Parathyroid adenoma (tissue), 2 donors: ENCODE data around the gene FAM162A.
A peak's percentile ranks its signal among the peaks of the same experiment; 100 is the strongest.

Source experiments
- H2AFZ ChIP-seq: fragments of 300-600 bp; sonication (generic); one replicate; pipeline ENCODE4 v1.7.0; 2017; ENCODE audit warnings: antibody characterized with exemption, mild to moderate bottlenecking
- H3K27ac ChIP-seq: fragments of 300-600 bp; sonication (generic); one replicate; pipeline ENCODE4 v1.7.0; 2017
- H3K27me3 ChIP-seq: fragments of 300-600 bp; sonication (generic); one replicate; pipeline ENCODE4 v1.7.0; 2017; ENCODE audit warnings: low read length; ENCODE audit not compliant: control insufficient read depth, insufficient read depth
- H3K36me3 ChIP-seq: fragments of 300-600 bp; sonication (generic); one replicate; pipeline ENCODE4 v1.7.0; 2017; ENCODE audit warnings: low read length; ENCODE audit not compliant: control insufficient read depth, insufficient read depth
- H3K4me1 ChIP-seq: fragments of 300-600 bp; sonication (generic); one replicate; pipeline ENCODE4 v1.7.0; 2017; ENCODE audit warnings: control low read depth
- H3K4me2 ChIP-seq: fragments of 300-600 bp; sonication (generic); one replicate; pipeline ENCODE4 v1.7.0; 2017; ENCODE audit warnings: low read length
- H3K4me3 ChIP-seq: fragments of 300-600 bp; sonication (generic); one replicate; pipeline ENCODE4 v1.7.0; 2017; ENCODE audit warnings: low read depth, low read length
- H3K79me2 ChIP-seq: fragments of 300-600 bp; sonication (generic); one replicate; pipeline ENCODE4 v1.7.0; 2017; ENCODE audit warnings: control low read depth
- H3K9ac ChIP-seq: fragments of 300-600 bp; sonication (generic); one replicate; pipeline ENCODE4 v1.7.0; 2017; ENCODE audit warnings: mild to moderate bottlenecking
- H3K9me3 ChIP-seq: fragments of 300-600 bp; sonication (generic); one replicate; pipeline ENCODE4 v1.7.0; 2017; ENCODE audit warnings: low read length; ENCODE audit not compliant: control insufficient read depth
- TF ChIP-seq, protein P1 (sequence below): fragments of 300-600 bp; sonication (generic); IDR thresholded peaks from one replicate; pipeline ENCODE4 v1.7.0; 2017; ENCODE audit warnings: antibody characterized with exemption, mild to moderate bottlenecking
- donor health status: primary hyperparathyroidism.

Gene FAM162A

DNA sequence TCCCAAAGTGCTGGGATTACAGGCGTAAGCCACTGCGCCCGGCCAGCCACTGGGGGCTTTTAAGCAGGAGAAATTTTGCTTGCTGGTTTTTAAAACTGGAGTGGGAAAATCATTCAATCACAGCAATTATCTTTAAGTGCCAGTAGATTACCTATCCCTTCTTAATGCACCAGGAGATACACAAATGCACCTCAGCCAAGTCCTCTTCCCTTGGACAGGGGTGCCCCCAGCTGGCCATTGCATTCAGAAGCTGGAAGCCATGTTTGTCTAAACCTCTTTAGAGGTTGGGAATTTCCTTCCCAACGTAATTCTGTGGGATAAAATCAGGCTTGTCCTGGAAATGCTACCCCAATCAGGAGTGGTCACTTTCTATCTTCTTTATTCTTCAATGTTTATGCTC, 27.6 kb upstream of the FAM162A start:
- H2AFZ ChIP-seq = peak overlapping the region; percentile 63
- H3K9ac ChIP-seq = no peak overlapping the region
- H3K27me3 ChIP-seq = no peaks in the 10 kb centered on the region
- H3K27ac ChIP-seq = peak overlapping the region; percentile 47
- peaks cover 14% of the 10 kb centered on the region for H3K4me1 ChIP-seq
- no peaks in the 10 kb centered on the region for H3K79me2 ChIP-seq
- no peaks in the 10 kb centered on the region for H3K36me3 ChIP-seq
- H3K4me3 ChIP-seq = no peak overlapping the region
- no peak overlapping the region for H3K4me2 ChIP-seq
- TF ChIP-seq, protein P1, sequence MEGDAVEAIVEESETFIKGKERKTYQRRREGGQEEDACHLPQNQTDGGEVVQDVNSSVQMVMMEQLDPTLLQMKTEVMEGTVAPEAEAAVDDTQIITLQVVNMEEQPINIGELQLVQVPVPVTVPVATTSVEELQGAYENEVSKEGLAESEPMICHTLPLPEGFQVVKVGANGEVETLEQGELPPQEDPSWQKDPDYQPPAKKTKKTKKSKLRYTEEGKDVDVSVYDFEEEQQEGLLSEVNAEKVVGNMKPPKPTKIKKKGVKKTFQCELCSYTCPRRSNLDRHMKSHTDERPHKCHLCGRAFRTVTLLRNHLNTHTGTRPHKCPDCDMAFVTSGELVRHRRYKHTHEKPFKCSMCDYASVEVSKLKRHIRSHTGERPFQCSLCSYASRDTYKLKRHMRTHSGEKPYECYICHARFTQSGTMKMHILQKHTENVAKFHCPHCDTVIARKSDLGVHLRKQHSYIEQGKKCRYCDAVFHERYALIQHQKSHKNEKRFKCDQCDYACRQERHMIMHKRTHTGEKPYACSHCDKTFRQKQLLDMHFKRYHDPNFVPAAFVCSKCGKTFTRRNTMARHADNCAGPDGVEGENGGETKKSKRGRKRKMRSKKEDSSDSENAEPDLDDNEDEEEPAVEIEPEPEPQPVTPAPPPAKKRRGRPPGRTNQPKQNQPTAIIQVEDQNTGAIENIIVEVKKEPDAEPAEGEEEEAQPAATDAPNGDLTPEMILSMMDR = peak; percentile 79
- no peaks in the 10 kb centered on the region for H3K9me3 ChIP-seq

DNA sequence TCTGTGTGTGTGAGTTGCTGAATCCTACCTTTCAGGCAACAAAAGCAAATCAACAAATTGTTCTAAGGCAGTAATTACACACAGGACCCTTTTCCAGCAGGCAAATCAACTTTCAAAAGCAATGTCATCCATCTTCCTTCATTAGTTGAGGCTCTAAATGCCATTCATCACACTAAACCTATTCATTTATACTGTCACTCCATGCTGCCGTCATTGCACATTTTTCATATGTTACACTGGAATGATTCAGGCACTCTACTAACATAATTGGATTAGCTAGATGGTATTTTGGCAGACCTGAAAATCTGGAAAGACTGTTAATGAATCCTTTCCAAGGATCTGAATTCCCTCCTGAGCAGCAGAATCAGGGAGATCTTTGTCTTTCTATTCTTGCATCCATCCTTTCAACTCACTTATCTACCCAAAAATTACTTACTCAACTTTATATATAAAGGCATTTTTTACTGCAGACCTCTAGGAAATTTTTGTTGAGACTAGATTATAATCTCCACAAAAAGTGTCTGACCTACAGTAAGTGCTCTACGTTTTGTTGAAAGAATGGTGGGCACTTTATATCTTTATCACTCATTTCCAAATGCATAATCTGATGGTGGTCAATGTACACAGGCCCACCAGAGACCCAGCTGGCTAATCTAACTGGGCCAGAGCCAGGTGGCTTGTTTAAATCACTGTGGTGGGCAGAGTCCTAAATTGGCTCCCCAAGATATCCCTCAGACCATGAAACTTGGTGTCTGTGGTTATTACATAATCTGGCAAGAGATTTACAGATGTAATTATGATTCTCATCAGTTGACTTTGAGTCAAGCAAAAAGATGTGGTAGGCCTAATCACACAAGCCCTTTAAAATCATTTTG, 25.9 kb upstream of the FAM162A start:
- H3K79me2 ChIP-seq = no peaks in the 10 kb centered on the region
- H3K4me1 ChIP-seq = peaks cover 12% of the 10 kb centered on the region
- no peak overlapping the region for H3K4me3 ChIP-seq
- no peak overlapping the region for H3K9ac ChIP-seq
- no peaks in the 10 kb centered on the region for H3K9me3 ChIP-seq
- no peak overlapping the region for H3K4me2 ChIP-seq
- no peaks in the 10 kb centered on the region for H3K27me3 ChIP-seq
- H2AFZ ChIP-seq = no peak overlapping the region
- TF ChIP-seq, protein P1 = no peak
- H3K36me3 ChIP-seq = no peaks in the 10 kb centered on the region
- H3K27ac ChIP-seq = no peak overlapping the region

DNA sequence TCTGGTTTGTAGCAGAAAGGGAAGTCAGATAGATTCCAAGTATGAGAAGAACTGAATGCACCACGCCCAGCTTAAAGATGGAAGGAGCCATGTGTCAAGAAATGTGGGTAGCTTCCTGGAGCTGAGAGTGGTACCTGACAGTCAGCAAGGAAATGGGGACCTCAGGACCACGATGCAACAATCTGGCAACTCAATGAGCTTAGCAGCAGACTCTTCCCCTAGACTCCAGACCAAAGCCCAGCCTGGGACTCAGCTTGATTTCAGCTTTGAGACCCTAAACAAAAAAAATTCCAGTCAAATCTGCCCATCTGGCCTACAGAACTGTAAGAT, 25.3 kb upstream of the FAM162A start:
- no peak overlapping the region for H2AFZ ChIP-seq
- TF ChIP-seq, protein P1 = no peak
- H3K4me2 ChIP-seq = no peak overlapping the region
- no peak overlapping the region for H3K4me3 ChIP-seq
- H3K9ac ChIP-seq = no peak overlapping the region
- H3K27me3 ChIP-seq = no peaks in the 10 kb centered on the region
- no peaks in the 10 kb centered on the region for H3K9me3 ChIP-seq
- no peaks in the 10 kb centered on the region for H3K36me3 ChIP-seq
- no peaks in the 10 kb centered on the region for H3K79me2 ChIP-seq
- H3K27ac ChIP-seq = no peak overlapping the region
- H3K4me1 ChIP-seq = peaks cover 6% of the 10 kb centered on the region

DNA sequence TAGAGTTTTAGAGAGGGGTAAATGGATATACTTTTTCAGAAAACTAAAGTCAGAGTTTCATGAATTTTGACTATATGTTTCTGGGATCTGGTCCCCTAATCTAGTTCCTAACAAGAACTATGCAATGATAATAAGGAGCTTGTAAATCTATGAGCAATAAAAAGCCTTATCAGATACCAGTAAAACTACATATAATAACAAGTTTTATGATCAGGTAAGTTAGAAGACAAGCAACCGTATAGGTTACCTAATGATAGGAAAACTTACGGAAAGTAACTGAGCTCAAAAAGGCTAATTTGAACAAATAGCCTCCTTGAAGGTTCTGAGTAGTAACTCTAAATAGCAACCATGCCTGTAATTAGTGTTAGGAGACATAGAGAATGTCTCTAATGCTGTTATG, 22.0 kb upstream of the FAM162A start:
- no peaks in the 10 kb centered on the region for H3K27me3 ChIP-seq
- H3K9ac ChIP-seq = no peak overlapping the region
- H3K4me1 ChIP-seq = no peaks in the 10 kb centered on the region
- H3K9me3 ChIP-seq = no peaks in the 10 kb centered on the region
- no peak overlapping the region for H3K4me2 ChIP-seq
- peak overlapping the region; percentile 20 for H3K27ac ChIP-seq
- no peak overlapping the region for H2AFZ ChIP-seq
- H3K4me3 ChIP-seq = no peak overlapping the region
- H3K36me3 ChIP-seq = no peaks in the 10 kb centered on the region
- TF ChIP-seq, protein P1 = no peak
- no peaks in the 10 kb centered on the region for H3K79me2 ChIP-seq

DNA sequence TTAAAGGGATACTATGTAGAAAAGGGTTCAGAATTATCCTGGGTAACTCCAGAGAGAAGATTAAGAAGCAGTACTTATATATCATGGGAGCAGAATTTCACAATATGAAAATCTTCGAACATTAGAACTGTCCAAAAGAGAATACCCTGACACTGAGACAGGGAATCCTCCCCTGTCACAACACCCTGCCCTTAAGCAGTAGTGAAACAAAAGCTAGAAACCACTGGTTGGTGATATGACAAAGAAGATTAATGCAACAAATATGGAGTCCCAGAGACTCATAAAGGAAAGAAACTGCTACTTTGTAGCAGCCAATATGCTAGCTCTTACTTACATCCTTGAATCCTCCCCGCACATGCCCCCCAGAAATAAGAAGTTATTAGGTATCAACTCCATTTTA, 19.5 kb upstream of the FAM162A start:
- no peaks in the 10 kb centered on the region for H3K79me2 ChIP-seq
- peaks cover 6% of the 10 kb centered on the region for H3K4me1 ChIP-seq
- H3K27ac ChIP-seq = no peak overlapping the region
- H3K9me3 ChIP-seq = no peaks in the 10 kb centered on the region
- H3K9ac ChIP-seq = no peak overlapping the region
- TF ChIP-seq, protein P1 = no peak
- no peak overlapping the region for H2AFZ ChIP-seq
- no peaks in the 10 kb centered on the region for H3K36me3 ChIP-seq
- H3K4me2 ChIP-seq = no peak overlapping the region
- no peak overlapping the region for H3K4me3 ChIP-seq
- H3K27me3 ChIP-seq = no peaks in the 10 kb centered on the region
